ENCODE results near the gene CAMKK2. TPM values are rescaled to one million over a fixed set of nuclear protein-coding genes. Genes with fewer than 3 reads are reported as not detected.

The CAMKK2 gene
- total RNA-seq, 1 experiment from 2014 or later: 24.7 TPM

DNA sequence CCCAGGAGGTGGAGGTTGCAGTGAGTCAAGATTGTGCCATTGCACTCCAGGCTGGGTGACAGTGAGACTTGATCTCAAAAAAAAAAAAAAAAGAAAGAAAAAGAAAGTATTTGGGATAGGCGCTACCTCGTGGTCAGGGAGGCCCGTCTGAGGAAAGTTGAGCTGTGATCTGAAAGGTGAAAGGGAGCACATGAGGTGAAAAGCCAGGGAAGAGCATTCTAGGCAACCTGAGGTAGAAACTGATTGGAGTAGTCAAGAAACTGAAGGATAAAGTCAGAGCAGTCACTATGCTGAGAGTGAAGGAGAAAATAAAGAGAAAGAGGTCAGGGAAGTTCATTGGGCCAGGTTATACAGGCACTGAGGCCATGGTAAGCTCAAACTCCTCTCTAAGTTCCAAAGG lies 48.0 kb upstream of the CAMKK2 start:
- Histone ChIP-seq H3K79me2 (ENCODE audit: insufficient read depth, low read length) (no peaks in the 10 kb centered on the region; the same call in 1 of the 2 replicates), H3K4me1 (ENCODE audit: insufficient read depth, low read length) (no peaks in the 10 kb centered on the region), H3K56ac (ENCODE audit: insufficient read length, low read depth, low read length) (no peak overlapping the region), H3K79me1 (ENCODE audit: insufficient read depth, low read depth, low read length, poor library complexity, severe bottlenecking) (peaks cover 2% of the 10 kb centered on the region), H2BK5ac (ENCODE audit: insufficient read length, low read length) (no peak overlapping the region), H2AK5ac (ENCODE audit: insufficient read length, low read length) (no peak overlapping the region), H3K4me2 (ENCODE audit: insufficient read depth, insufficient read length, low read length) (no peak overlapping the region), H4K8ac (replicated peaks; ENCODE audit: insufficient read length, low read depth, low read length) (no peak overlapping the region), H3K4ac (ENCODE audit: low read depth, low read length) (no peak overlapping the region), H4K20me1 (ENCODE audit: control insufficient read depth, insufficient read depth, insufficient read length) (no peaks in the 10 kb centered on the region), H3K23me2 (ENCODE audit: insufficient read length, low read depth, low read length, poor library complexity, severe bottlenecking) (no peaks in the 10 kb centered on the region), H2BK12ac (ENCODE audit: insufficient read length, low read depth, low read length) (no peak overlapping the region), H3K9ac (ENCODE audit: extremely low read depth, insufficient read length, low read length) (no peak overlapping the region), H2AFZ (ENCODE audit: low read length) (no peak overlapping the region), H3K23ac (ENCODE audit: insufficient read length, low read depth, low read length) (no peak overlapping the region), H4K5ac (ENCODE audit: insufficient read length, low read depth, low read length) (no peak overlapping the region), H4K91ac (ENCODE audit: insufficient read length, low read depth, low read length) (no peak overlapping the region), H2BK20ac (ENCODE audit: low read depth, low read length, poor library complexity, severe bottlenecking) (no peak overlapping the region), H3K14ac (ENCODE audit: insufficient read depth, low read length) (no peak overlapping the region), H2BK120ac (ENCODE audit: low read depth, low read length, poor library complexity, severe bottlenecking) (no peak overlapping the region), H3T11ph (ENCODE audit: low read length) (no peak overlapping the region), H3K27me3 (ENCODE audit: insufficient read depth, low read length) (no peaks in the 10 kb centered on the region), H2BK15ac (ENCODE audit: low read depth, low read length) (no peak overlapping the region), H3K18ac (ENCODE audit: insufficient read length, low read depth, low read length) (no peak overlapping the region), H3K27ac (ENCODE audit: insufficient read length, low read depth, low read length) (no peak overlapping the region), H3K9me3 (ENCODE audit: control insufficient read depth, low read depth, low read length) (no peaks in the 10 kb centered on the region)
- WGBS (ENCODE audit: extremely low coverage, insufficient read length, low lambda C conversion rate): no CpG with 5 or more reads among the region's 3 CpGs
- H3K4me3 Mint-ChIP-seq: no peak overlapping the region
- H3K27ac Mint-ChIP-seq: no peak overlapping the region; a peak in 1 of 7 replicates
- no peaks in the 10 kb centered on the region for H3K4me1 Mint-ChIP-seq
- H3K27me3 Mint-ChIP-seq (ENCODE audit: low read depth): no peaks in the 10 kb centered on the region
- peaks cover 34 to 69% (median 57%) of the 10 kb centered on the region in 3 experiments; a peak in 6 of 7 replicates for H3K36me3 Mint-ChIP-seq (ENCODE audit: insufficient read depth in 1 of 3, low read depth in 3 of 3)
- DNase-seq: no peak
- no peak for TF ChIP-seq CTCF (conservative IDR thresholded peaks at IDR 0.05)
- H3K9me3 Mint-ChIP-seq: no peaks in the 10 kb centered on the region
